ENCODE measurements around the gene JAK3. TPM values are rescaled to one million over a fixed set of nuclear protein-coding genes. Genes with fewer than 3 reads are reported as not detected.

The JAK3 gene
- total and polyA plus RNA-seq, 2 of the 13 experiments (the other 11 are each of a cell fraction or from before 2014, with no cell fraction given): 3.4 to 18.6 TPM

DNA sequence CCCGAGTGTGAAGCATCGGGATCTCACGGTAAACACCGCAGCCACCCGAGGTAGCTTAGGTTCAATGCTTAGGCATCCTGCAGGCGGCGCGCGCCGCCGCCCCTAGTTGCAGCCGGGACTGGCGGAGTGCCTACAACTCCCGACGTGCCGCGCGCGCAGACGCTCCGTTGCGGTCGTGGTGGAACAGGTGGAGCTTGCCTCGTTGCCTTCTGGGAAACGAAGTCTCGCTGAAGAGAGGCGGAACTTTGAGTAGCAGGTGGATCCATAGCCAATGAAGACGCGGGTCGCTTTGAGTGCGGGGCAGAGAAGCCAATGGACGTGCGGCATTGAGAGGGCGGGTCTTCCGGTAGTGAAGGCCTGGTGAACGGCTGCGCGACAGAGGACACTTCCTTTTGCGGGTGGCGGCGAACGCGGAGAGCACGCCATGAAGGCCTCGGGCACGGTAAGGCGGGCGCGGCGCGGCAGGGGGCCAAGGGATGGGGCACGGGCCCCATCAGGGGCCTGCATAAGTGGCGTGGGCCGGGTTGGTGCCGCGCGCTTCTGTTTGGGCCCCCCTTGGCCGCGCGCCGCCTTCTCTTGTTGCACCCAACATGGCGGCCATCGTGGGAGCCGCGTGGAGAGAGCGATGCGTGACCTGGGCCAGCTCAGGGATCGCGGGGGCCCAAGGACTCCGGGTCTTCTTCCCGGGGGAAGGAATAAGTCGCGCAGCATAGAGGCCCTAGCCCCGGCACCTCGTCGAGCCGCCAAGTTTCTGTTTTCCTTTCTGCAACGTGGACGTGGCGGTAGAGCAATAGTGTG lies 11.9 kb upstream of the JAK3 start, which contains the start of gene RPL18A (continued):
- TF ChIP-seq RFX3 (CRISPR knock-in tag; IDR thresholded peaks at IDR 0.05) (no peak), SCMH1 (CRISPR knock-in tag; IDR thresholded peaks at IDR 0.05; ENCODE audit: borderline replicate concordance) (no peak), CC2D1A (CRISPR knock-in tag; IDR thresholded peaks at IDR 0.05) (no peak), ETV6 (CRISPR knock-in tag; conservative IDR thresholded peaks at IDR 0.05) (peak; percentile 67; the same call in 1 of the 2 replicates), ZNF605 (CRISPR knock-in tag; IDR thresholded peaks at IDR 0.05) (peak; percentile 79; the same call in 1 of the 2 replicates), REPIN1 (CRISPR knock-in tag; IDR thresholded peaks at IDR 0.05; ENCODE audit: borderline replicate concordance, low read depth) (peak; percentile 44; the same call in 1 of the 2 replicates), ZMAT3 (CRISPR knock-in tag; conservative IDR thresholded peaks at IDR 0.05) (peak; percentile 71), ETV5 (CRISPR knock-in tag; IDR thresholded peaks at IDR 0.05; ENCODE audit: borderline replicate concordance) (no peak; the same call in none of the 2 replicates), HIVEP1 (CRISPR knock-in tag; IDR thresholded peaks at IDR 0.05) (0 out of 2 replicates have a peak, but pooled peaks have one; percentile 39), NR3C1 (CRISPR knock-in tag; IDR thresholded peaks at IDR 0.05) (no peak), SP1 (IDR thresholded peaks at IDR 0.05) (no peak), SP1 (CRISPR knock-in tag; IDR thresholded peaks at IDR 0.05) (peak; percentile 68), FOXK1 (CRISPR knock-in tag; IDR thresholded peaks at IDR 0.05; ENCODE audit: borderline replicate concordance, low read depth) (peak; percentile 86), KLF9 (CRISPR knock-in tag; IDR thresholded peaks at IDR 0.05; ENCODE audit: low read depth) (peak; percentile 21; the same call in 1 of the 2 replicates), PRPF4 (IDR thresholded peaks at IDR 0.05; ENCODE audit: low read depth, low read length, poor library complexity, severe bottlenecking) (no peak)
- TF ChIP-seq, protein P1, sequence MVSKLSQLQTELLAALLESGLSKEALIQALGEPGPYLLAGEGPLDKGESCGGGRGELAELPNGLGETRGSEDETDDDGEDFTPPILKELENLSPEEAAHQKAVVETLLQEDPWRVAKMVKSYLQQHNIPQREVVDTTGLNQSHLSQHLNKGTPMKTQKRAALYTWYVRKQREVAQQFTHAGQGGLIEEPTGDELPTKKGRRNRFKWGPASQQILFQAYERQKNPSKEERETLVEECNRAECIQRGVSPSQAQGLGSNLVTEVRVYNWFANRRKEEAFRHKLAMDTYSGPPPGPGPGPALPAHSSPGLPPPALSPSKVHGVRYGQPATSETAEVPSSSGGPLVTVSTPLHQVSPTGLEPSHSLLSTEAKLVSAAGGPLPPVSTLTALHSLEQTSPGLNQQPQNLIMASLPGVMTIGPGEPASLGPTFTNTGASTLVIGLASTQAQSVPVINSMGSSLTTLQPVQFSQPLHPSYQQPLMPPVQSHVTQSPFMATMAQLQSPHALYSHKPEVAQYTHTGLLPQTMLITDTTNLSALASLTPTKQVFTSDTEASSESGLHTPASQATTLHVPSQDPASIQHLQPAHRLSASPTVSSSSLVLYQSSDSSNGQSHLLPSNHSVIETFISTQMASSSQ (IDR thresholded peaks at IDR 0.05; ENCODE audit: low read depth): no peak
- TF ChIP-seq, protein P1 (CRISPR knock-in tag; IDR thresholded peaks at IDR 0.05; ENCODE audit: borderline replicate concordance): no peak; the same call in 1 of the 2 replicates
- TF ChIP-seq, protein P2, sequence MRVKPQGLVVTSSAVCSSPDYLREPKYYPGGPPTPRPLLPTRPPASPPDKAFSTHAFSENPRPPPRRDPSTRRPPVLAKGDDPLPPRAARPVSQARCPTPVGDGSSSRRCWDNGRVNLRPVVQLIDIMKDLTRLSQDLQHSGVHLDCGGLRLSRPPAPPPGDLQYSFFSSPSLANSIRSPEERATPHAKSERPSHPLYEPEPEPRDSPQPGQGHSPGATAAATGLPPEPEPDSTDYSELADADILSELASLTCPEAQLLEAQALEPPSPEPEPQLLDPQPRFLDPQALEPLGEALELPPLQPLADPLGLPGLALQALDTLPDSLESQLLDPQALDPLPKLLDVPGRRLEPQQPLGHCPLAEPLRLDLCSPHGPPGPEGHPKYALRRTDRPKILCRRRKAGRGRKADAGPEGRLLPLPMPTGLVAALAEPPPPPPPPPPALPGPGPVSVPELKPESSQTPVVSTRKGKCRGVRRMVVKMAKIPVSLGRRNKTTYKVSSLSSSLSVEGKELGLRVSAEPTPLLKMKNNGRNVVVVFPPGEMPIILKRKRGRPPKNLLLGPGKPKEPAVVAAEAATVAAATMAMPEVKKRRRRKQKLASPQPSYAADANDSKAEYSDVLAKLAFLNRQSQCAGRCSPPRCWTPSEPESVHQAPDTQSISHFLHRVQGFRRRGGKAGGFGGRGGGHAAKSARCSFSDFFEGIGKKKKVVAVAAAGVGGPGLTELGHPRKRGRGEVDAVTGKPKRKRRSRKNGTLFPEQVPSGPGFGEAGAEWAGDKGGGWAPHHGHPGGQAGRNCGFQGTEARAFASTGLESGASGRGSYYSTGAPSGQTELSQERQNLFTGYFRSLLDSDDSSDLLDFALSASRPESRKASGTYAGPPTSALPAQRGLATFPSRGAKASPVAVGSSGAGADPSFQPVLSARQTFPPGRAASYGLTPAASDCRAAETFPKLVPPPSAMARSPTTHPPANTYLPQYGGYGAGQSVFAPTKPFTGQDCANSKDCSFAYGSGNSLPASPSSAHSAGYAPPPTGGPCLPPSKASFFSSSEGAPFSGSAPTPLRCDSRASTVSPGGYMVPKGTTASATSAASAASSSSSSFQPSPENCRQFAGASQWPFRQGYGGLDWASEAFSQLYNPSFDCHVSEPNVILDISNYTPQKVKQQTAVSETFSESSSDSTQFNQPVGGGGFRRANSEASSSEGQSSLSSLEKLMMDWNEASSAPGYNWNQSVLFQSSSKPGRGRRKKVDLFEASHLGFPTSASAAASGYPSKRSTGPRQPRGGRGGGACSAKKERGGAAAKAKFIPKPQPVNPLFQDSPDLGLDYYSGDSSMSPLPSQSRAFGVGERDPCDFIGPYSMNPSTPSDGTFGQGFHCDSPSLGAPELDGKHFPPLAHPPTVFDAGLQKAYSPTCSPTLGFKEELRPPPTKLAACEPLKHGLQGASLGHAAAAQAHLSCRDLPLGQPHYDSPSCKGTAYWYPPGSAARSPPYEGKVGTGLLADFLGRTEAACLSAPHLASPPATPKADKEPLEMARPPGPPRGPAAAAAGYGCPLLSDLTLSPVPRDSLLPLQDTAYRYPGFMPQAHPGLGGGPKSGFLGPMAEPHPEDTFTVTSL (CRISPR knock-in tag; IDR thresholded peaks at IDR 0.05; ENCODE audit: borderline replicate concordance): no peak
- TF ChIP-seq, protein P3, sequence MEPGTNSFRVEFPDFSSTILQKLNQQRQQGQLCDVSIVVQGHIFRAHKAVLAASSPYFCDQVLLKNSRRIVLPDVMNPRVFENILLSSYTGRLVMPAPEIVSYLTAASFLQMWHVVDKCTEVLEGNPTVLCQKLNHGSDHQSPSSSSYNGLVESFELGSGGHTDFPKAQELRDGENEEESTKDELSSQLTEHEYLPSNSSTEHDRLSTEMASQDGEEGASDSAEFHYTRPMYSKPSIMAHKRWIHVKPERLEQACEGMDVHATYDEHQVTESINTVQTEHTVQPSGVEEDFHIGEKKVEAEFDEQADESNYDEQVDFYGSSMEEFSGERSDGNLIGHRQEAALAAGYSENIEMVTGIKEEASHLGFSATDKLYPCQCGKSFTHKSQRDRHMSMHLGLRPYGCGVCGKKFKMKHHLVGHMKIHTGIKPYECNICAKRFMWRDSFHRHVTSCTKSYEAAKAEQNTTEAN (CRISPR knock-in tag; conservative IDR thresholded peaks at IDR 0.05): peak; percentile 25; the same call in 1 of the 2 replicates
